Kidney glomerular epithelial cell (primary cell): Measurements from ENCODE around the gene TCF12.
A peak's percentile ranks its signal among the peaks of the same experiment; 100 is the strongest.
"Not testable (repeated sequence)": the region's sequence is repeated elsewhere in the genome, so short reads cannot be mapped to it uniquely, and the experiment has no call there.

ENCODE experiments used
- DNase-seq: peaks from one replicate; lab custom pipeline; 2025; lab: John Stamatoyannopoulos, UW

TCF12 gene

GRCh38 chr15:56978898-56979662 lies 60.6 kb downstream of the TCF12 start:
- DNase-seq = no peak

GRCh38 chr15:56980473-56980872 lies 62.0 kb downstream of the TCF12 start:
- no peak for DNase-seq

- no peak for DNase-seq
Observed at GRCh38 chr15:56981160-56981559, 62.7 kb downstream of the TCF12 start.

- no peak for DNase-seq
Observed at GRCh38 chr15:56982987-56983386, 64.5 kb downstream of the TCF12 start.

- DNase-seq = no peak
Observed at GRCh38 chr15:56984681-56985481, 66.4 kb downstream of the TCF12 start.

- no peak for DNase-seq
Observed at GRCh38 chr15:56985856-56986255, 67.4 kb downstream of the TCF12 start.

- DNase-seq = no peak
Observed at GRCh38 chr15:56987286-56987685, 68.8 kb downstream of the TCF12 start.

GRCh38 chr15:56988219-56988618 lies 69.8 kb downstream of the TCF12 start:
- no peak for DNase-seq

GRCh38 chr15:56989411-56989924 lies 71.0 kb downstream of the TCF12 start:
- DNase-seq = no peak

- no peak for DNase-seq
Observed at GRCh38 chr15:56991017-56991416, 72.6 kb downstream of the TCF12 start.

GRCh38 chr15:56992725-56993124 lies 74.3 kb downstream of the TCF12 start:
- no peak for DNase-seq

GRCh38 chr15:56994280-56994679 lies 75.8 kb downstream of the TCF12 start:
- no peak for DNase-seq

GRCh38 chr15:56996093-56996492 lies 77.6 kb downstream of the TCF12 start:
- DNase-seq = no peak

- no peak for DNase-seq
Observed at GRCh38 chr15:56996746-56997470, 78.5 kb downstream of the TCF12 start.

GRCh38 chr15:57003418-57003817 lies 85.0 kb downstream of the TCF12 start:
- peak; percentile 21 for DNase-seq

GRCh38 chr15:57005244-57005643 lies 86.8 kb downstream of the TCF12 start:
- DNase-seq = no peak

GRCh38 chr15:57007797-57008196 lies 89.4 kb downstream of the TCF12 start:
- not testable (repeated sequence) for DNase-seq

- no peak for DNase-seq
Observed at GRCh38 chr15:57010724-57011123, 92.3 kb downstream of the TCF12 start.

- no peak for DNase-seq
Observed at GRCh38 chr15:57012556-57012955, 94.1 kb downstream of the TCF12 start.

- not testable (repeated sequence) for DNase-seq
Observed at GRCh38 chr15:57014896-57015295, 96.5 kb downstream of the TCF12 start.

GRCh38 chr15:57015360-57015759 lies 96.9 kb downstream of the TCF12 start:
- no peak for DNase-seq

- peak; percentile 42 for DNase-seq
Observed at GRCh38 chr15:57015897-57016296, 97.5 kb downstream of the TCF12 start.
